ENCODE results near the gene CCDC150. TPM values are rescaled to one million over a fixed set of nuclear protein-coding genes. Genes with fewer than 3 reads are reported as not detected.

The CCDC150 gene
- total and polyA plus RNA-seq, 2 donors (not counting 1 experiment from before 2014, with no cell fraction given): 0.70 to 4.9 TPM

- Histone ChIP-seq H3K9ac (ENCODE audit: low read length) (no peak overlapping the region), H3K27ac (ENCODE audit: low read length in 2 of 2) (no peak overlapping the region), H4K20me1 (ENCODE audit: control insufficient read depth, insufficient read depth, low read length, poor library complexity, severe bottlenecking) (no peaks in the 10 kb centered on the region), H3K36me3 (replicated peaks in 1 of 2; ENCODE audit: control extremely low read depth in 1 of 2, control insufficient read depth in 1 of 2, extremely low read depth in 1 of 2, insufficient read depth in 2 of 2, low read length in 1 of 2) (no peaks in the 10 kb centered on the region), H3K27me3 (replicated peaks in 1 of 4; ENCODE audit: control extremely low read depth in 1 of 4, control insufficient read depth in 3 of 4, insufficient read depth in 4 of 4, low read length in 3 of 4) (no peaks in the 10 kb centered on the region), H3K4me1 (ENCODE audit: control insufficient read depth in 2 of 2, insufficient read depth in 2 of 2, low read length in 2 of 2) (no peaks in the 10 kb centered on the region), H3K4me2 (replicated peaks; ENCODE audit: low read depth, low read length, poor library complexity, severe bottlenecking) (no peak overlapping the region), H3K4me3 (ENCODE audit: control extremely low read depth in 1 of 5, extremely low read depth in 1 of 5, insufficient read depth in 1 of 5, low read depth in 2 of 5, low read length in 4 of 5) (no peak overlapping the region), H3K79me2 (ENCODE audit: control insufficient read depth, insufficient read depth, low read length) (no peaks in the 10 kb centered on the region), H3K9me3 (ENCODE audit: control extremely low read depth in 1 of 3, control insufficient read depth in 2 of 3, insufficient read depth in 1 of 3, low read length in 2 of 3) (peaks cover 0 to under 1% (median 0%) of the 10 kb centered on the region in 3 donors), H2AFZ (ENCODE audit: insufficient read depth, low read depth, low read length, poor library complexity, severe bottlenecking) (no peak overlapping the region)
- intact Hi-C loops (cut with micrococcal nuclease): no loop called here
- Mint-ChIP-seq H3K27me3 (no peaks in the 10 kb centered on the region), H3K27ac (no peak overlapping the region), H3K9me3 (ENCODE audit: insufficient read depth) (no peaks in the 10 kb centered on the region), H3K4me3 (no peak overlapping the region), H3K4me1 (peaks cover 4% of the 10 kb centered on the region)
- CTCF ChIA-PET: no interaction called here
- DNase-seq (no peak), ATAC-seq (ENCODE audit: low read depth) (no peak)
- POLR2A ChIA-PET: no interaction called here
- TF ChIP-seq EZH2 (IDR thresholded peaks at IDR 0.05; ENCODE audit: borderline replicate concordance, insufficient read depth, low read depth, low read length, poor library complexity, severe bottlenecking) (no peak), CTCF (IDR thresholded peaks at IDR 0.05) (no peak)
Measured at GRCh38 chr2:196679368-196679767, 39.9 kb downstream of the CCDC150 start.

GRCh38 chr2:196681510-196681909 is 42.0 kb downstream of the CCDC150 start:
- ChIA-PET POLR2A (no interaction called here), CTCF (no interaction called here)
- intact Hi-C loops (cut with micrococcal nuclease): no loop called here
- H3K4me2 ChIP-seq (replicated peaks; ENCODE audit: low read depth, low read length, poor library complexity, severe bottlenecking): no peak overlapping the region
- DNase-seq (no peak), ATAC-seq (ENCODE audit: low read depth) (no peak)
- H4K20me1 ChIP-seq (ENCODE audit: control insufficient read depth, insufficient read depth, low read length, poor library complexity, severe bottlenecking): no peaks in the 10 kb centered on the region
- no peak overlapping the region for H2AFZ ChIP-seq (ENCODE audit: insufficient read depth, low read depth, low read length, poor library complexity, severe bottlenecking)
- H3K4me3 ChIP-seq (ENCODE audit: control extremely low read depth in 1 of 5, extremely low read depth in 1 of 5, insufficient read depth in 1 of 5, low read depth in 2 of 5, low read length in 4 of 5): no peak overlapping the region
- no CpG with 5 or more reads among the region's 2 CpGs for WGBS (ENCODE audit: insufficient coverage)
- no peaks in the 10 kb centered on the region for H3K27me3 ChIP-seq (replicated peaks in 1 of 4; ENCODE audit: control extremely low read depth in 1 of 4, control insufficient read depth in 3 of 4, insufficient read depth in 4 of 4, low read length in 3 of 4)
- no peaks in the 10 kb centered on the region for H3K4me1 ChIP-seq (ENCODE audit: control insufficient read depth in 2 of 2, insufficient read depth in 2 of 2, low read length in 2 of 2)
- H3K9me3 ChIP-seq (ENCODE audit: control extremely low read depth in 1 of 3, control insufficient read depth in 2 of 3, insufficient read depth in 1 of 3, low read length in 2 of 3): peaks cover 3 to 7% (median 5%) of the 10 kb centered on the region in 3 donors
- H3K79me2 ChIP-seq (ENCODE audit: control insufficient read depth, insufficient read depth, low read length): no peaks in the 10 kb centered on the region
- H3K36me3 ChIP-seq (replicated peaks in 1 of 2; ENCODE audit: control extremely low read depth in 1 of 2, control insufficient read depth in 1 of 2, extremely low read depth in 1 of 2, insufficient read depth in 2 of 2, low read length in 1 of 2): no peaks in the 10 kb centered on the region
- TF ChIP-seq CTCF (IDR thresholded peaks at IDR 0.05) (no peak), EZH2 (IDR thresholded peaks at IDR 0.05; ENCODE audit: borderline replicate concordance, insufficient read depth, low read depth, low read length, poor library complexity, severe bottlenecking) (no peak)
- Mint-ChIP-seq H3K27me3 (no peaks in the 10 kb centered on the region), H3K4me1 (peaks cover 4% of the 10 kb centered on the region), H3K4me3 (no peak overlapping the region), H3K27ac (no peak overlapping the region), H3K9me3 (ENCODE audit: insufficient read depth) (peaks cover 4% of the 10 kb centered on the region)
- H3K9ac ChIP-seq (ENCODE audit: low read length): no peak overlapping the region
- no peak overlapping the region for H3K27ac ChIP-seq (ENCODE audit: low read length in 2 of 2)

Measured in B cell (primary cell).